K562 (cell line): Measurements from ENCODE around the gene GNAL. TPM values are rescaled to one million over a fixed set of nuclear protein-coding genes. Genes with fewer than 3 reads are reported as not detected.

ENCODE experiments used
- ATAC-seq: fragments of 200-7000 bp; cut with Tn5 transposase; 3 replicates; pipeline ENCODE4 v1.9.1; 2020; ENCODE audit warnings: moderate library complexity
- BruUV-seq: library from RNA; stranded (reverse); fragments of 400-500 nt; replicated peaks from 2 replicates; lab custom pipeline; 2021; lab: Mats Ljungman, UMichigan
- CTCF ChIA-PET: fragments of 300-600 bp; formaldehyde crosslinking; extraction: SDS; loops from one replicate; lab custom pipeline; 2021; ENCODE audit warnings: low intra/inter-chr PET ratio; lab: Yijun Ruan, JAX
- POLR2A ChIA-PET: fragments of 300-600, 350-650 bp; sonication (Branson Sonifier 250); formaldehyde crosslinking; extraction: SDS; loops from one replicate; lab custom pipeline; 2021; ENCODE audit warnings: antibody characterized with exemption, inconsistent platforms; lab: Yijun Ruan, JAX
- DNase-seq, 4 experiments: peaks; one replicate each; pipeline versions ENCODE4 v3.0.0 to v3.0.0-alpha.2; 2011 to 2018; ENCODE audit warnings: low spot score in 3 of 4, mixed read lengths in 3 of 4; ENCODE audit errors: extremely low read depth in 1 of 4
- FAIRE-seq: peaks from 2 replicates; lab custom pipeline; 2011; peaks lifted over from hg19 to GRCh38; lab: Jason Lieb, UNC
- H2AFZ ChIP-seq: 2 replicates; pipeline ENCODE4 v1.6.0; 2011; ENCODE audit warnings: low read depth, low read length, control low read depth, inconsistent platforms
- H3K27ac ChIP-seq: fragments of 200-600 bp; 3 replicates; pipeline ENCODE4 v1.8.0; 2011; ENCODE audit warnings: low read depth, mild to moderate bottlenecking, control low read depth, inconsistent platforms, low read length, moderate library complexity, mixed read lengths; ENCODE audit errors: extremely low read depth
- H3K27me3 ChIP-seq, 2 experiments: fragments of 300-600 bp in 1 of 2; 2 replicates in 1 of 2; 3 replicates in 1 of 2; pipeline versions ENCODE4 v1.6.0 to v1.8.0; 2011; ENCODE audit warnings: inconsistent platforms in 2 of 2, low read length in 2 of 2, mild to moderate bottlenecking in 1 of 2, mixed read lengths in 1 of 2, moderate library complexity in 1 of 2; ENCODE audit not compliant: control insufficient read depth in 2 of 2, insufficient read depth in 2 of 2
- H3K36me3 ChIP-seq: fragments of 300-600 bp; 3 replicates; pipeline ENCODE4 v1.8.0; 2011; ENCODE audit warnings: mild to moderate bottlenecking, low read length, inconsistent platforms; ENCODE audit not compliant: control insufficient read depth, insufficient read depth
- H3K4me1 ChIP-seq, 2 experiments: fragments of 200-600 bp in 1 of 2; replicated peaks in 1 of 2; 2 replicates in 1 of 2; 3 replicates in 1 of 2; pipeline versions ENCODE4 v1.5.1 to v1.8.0; 2011; ENCODE audit warnings: inconsistent platforms in 2 of 2, low read length in 2 of 2, mild to moderate bottlenecking in 1 of 2, mixed read lengths in 1 of 2, moderate library complexity in 1 of 2; ENCODE audit not compliant: control insufficient read depth in 2 of 2, insufficient read depth in 2 of 2
- H3K4me2 ChIP-seq: 2 replicates; pipeline ENCODE4 v1.6.1; 2011; ENCODE audit warnings: low read length, control low read depth, inconsistent platforms, mixed read lengths; ENCODE audit not compliant: insufficient read depth
- H3K4me3 ChIP-seq: fragments of 200-600 bp; sonication (generic), shearing (Covaris generic); 2 replicates; pipeline ENCODE4 v1.5.1; 2016; ENCODE audit warnings: control low read depth, inconsistent platforms
- H3K79me2 ChIP-seq: fragments of 200-600 bp; 3 replicates; pipeline ENCODE4 v1.8.0; 2011; ENCODE audit warnings: low read length, inconsistent platforms; ENCODE audit not compliant: control insufficient read depth, insufficient read depth
- H3K9ac ChIP-seq, 2 experiments: 2 replicates each; pipeline versions ENCODE4 v1.6.0 to v1.6.1; 2011; ENCODE audit warnings: low read depth in 2 of 2, low read length in 2 of 2, control low read depth in 1 of 2, inconsistent platforms in 1 of 2, mild to moderate bottlenecking in 1 of 2, mixed read lengths in 1 of 2; ENCODE audit not compliant: insufficient read depth in 1 of 2
- H3K9me1 ChIP-seq: one replicate; pipeline ENCODE4 v1.6.0; 2011; ENCODE audit warnings: inconsistent platforms, mild to moderate bottlenecking, low read length, moderate library complexity; ENCODE audit not compliant: control insufficient read depth, insufficient read depth
- H3K9me3 ChIP-seq: replicated peaks from 2 replicates; pipeline ENCODE4 v1.5.1; 2011; ENCODE audit warnings: low read depth, low read length, inconsistent platforms; ENCODE audit not compliant: control insufficient read depth, insufficient read depth
- H4K20me1 ChIP-seq: replicated peaks from 2 replicates; pipeline ENCODE4 v1.6.1; 2011; ENCODE audit warnings: low read length, inconsistent platforms, mixed read lengths; ENCODE audit not compliant: control insufficient read depth, insufficient read depth
- GABPA ChIP-seq: fragments of 200-800 bp; sonication (Bioruptor generic); conservative IDR thresholded peaks from 2 replicates; pipeline ENCODE4 v1.6.1; 2016; ENCODE audit warnings: low read depth, missing genetic modification characterization, missing compliant biosample characterization
- HOXB6 ChIP-seq: fragments of 250-450 bp; sonication (Bioruptor Pico); IDR thresholded peaks from 2 replicates; pipeline ENCODE4 v1.5.1; 2022; ENCODE audit warnings: mild to moderate bottlenecking, borderline replicate concordance
- IRF9 ChIP-seq: fragments of 450-650 bp; IDR thresholded peaks from 2 replicates; pipeline ENCODE4 v1.6.1; 2016; ENCODE audit warnings: missing biosample characterization, missing genetic modification characterization
- KLF10 ChIP-seq: fragments of 250-450 bp; sonication (Bioruptor Pico); IDR thresholded peaks from 2 replicates; pipeline ENCODE4 v1.6.1; 2021; ENCODE audit warnings: matching md5 sums
- NCOR1 ChIP-seq: fragments of 450-650 bp; IDR thresholded peaks from 2 replicates; pipeline ENCODE4 v1.6.1; 2016; ENCODE audit warnings: mild to moderate bottlenecking, moderate library complexity
- PPARD ChIP-seq: fragments of 250-450 bp; sonication (Bioruptor Pico); IDR thresholded peaks from 2 replicates; pipeline ENCODE4 v1.8.0; 2022; ENCODE audit warnings: inconsistent platforms, mild to moderate bottlenecking, moderate library complexity
- SMARCA5 ChIP-seq: fragments of 450-650 bp; IDR thresholded peaks from 2 replicates; pipeline ENCODE4 v1.6.1; 2016
- SNAPC5 ChIP-seq: fragments of 250-450 bp; sonication (Bioruptor Pico); IDR thresholded peaks from 2 replicates; pipeline ENCODE4 v1.8.0; 2021; ENCODE audit warnings: moderate library complexity, mild to moderate bottlenecking, inconsistent platforms
- ZBTB33 ChIP-seq: sonication (generic); formaldehyde crosslinking; IDR thresholded peaks from 2 replicates; pipeline ENCODE4 v1.8.1; 2023; ENCODE audit warnings: mild to moderate bottlenecking, missing genetic modification reagents
- ZEB2 ChIP-seq: fragments of 450-650 bp; IDR thresholded peaks from 2 replicates; pipeline ENCODE4 v1.6.1; 2016
- ZFP91 ChIP-seq: sonication (generic); formaldehyde crosslinking; IDR thresholded peaks from 2 replicates; pipeline ENCODE4 v1.8.0; 2022; ENCODE audit warnings: mild to moderate bottlenecking, missing genetic modification reagents
- WGBS: fragments of 100-300 bp; shearing (Covaris generic); methylation state at CpG from one replicate; pipeline ENCODE4 v1.1.6; 2016; ENCODE audit warnings: low coverage, mixed read lengths; ENCODE audit not compliant: insufficient coverage; ENCODE audit errors: missing lambda C conversion rate; 5-methylcytosine and 5-hydroxymethylcytosine counted together
- in situ Hi-C: fragments of 300-500 bp; cut with MboI; formaldehyde crosslinking; loops from 4 replicates; pipeline ENCODE4 v1.15.0; 2018; ENCODE audit warnings: inconsistent platforms, mixed read lengths
- intact Hi-C: fragments of 100-400 bp; cut with micrococcal nuclease; formaldehyde crosslinking; loops from 2 replicates; pipeline ENCODE4 v1.14.2; 2022
- polyA plus RNA-seq, 8 experiments: library from polyadenylated mRNA; depleted of rRNA in 4 of 8; stranded (reverse) in 5 of 8; unstranded in 3 of 8; fragments of >200 nt; fragmentation: Nextera tagmentation in 2 of 8; fragmentation: Illumina TruSeq in 1 of 8; extraction: Ambion mirVana in 2 of 8; extraction: Trizol in 1 of 8; gene quantifications; 2 replicates each; pipeline versions ENCODE4 v1.2.1 to v1.2.3, GENCODE V29; 2011 to 2014; ENCODE audit warnings: inconsistent platforms in 1 of 8, missing spikeins in 1 of 8
- total RNA-seq, 7 experiments: library from RNA; depleted of rRNA in 6 of 7; stranded (reverse); fragments of >200 nt in 6 of 7; fragmentation: Illumina TruSeq in 2 of 7; extraction: Trizol in 2 of 7; gene quantifications; 2 replicates each; pipeline versions ENCODE4 v1.2.1 to v1.2.3, GENCODE V29; 2011 to 2021; ENCODE audit warnings: low replicate concordance in 1 of 7

The GNAL gene
- total and polyA plus RNA-seq, 9 of the 15 experiments (the other 6 are each of a cell fraction or from before 2014, with no cell fraction given) = under 0.01 to 0.10 (median 0.01) TPM; not detected in 5

GRCh38 chr18:11811009-11811408, 121.9 kb downstream of the GNAL start:
- H2AFZ ChIP-seq = 0 out of 2 replicates have a peak overlapping the region, but pooled peaks have one; percentile 15
- H3K4me3 ChIP-seq = no peak overlapping the region
- in situ Hi-C loops (no loop called here), intact Hi-C loops (no loop called here)
- no peaks in the 10 kb centered on the region for H3K9me1 ChIP-seq
- 53% methylated on average over 8 of the region's 11 CpGs for WGBS
- H3K27ac ChIP-seq = no peak overlapping the region
- H3K9me3 ChIP-seq = no peaks in the 10 kb centered on the region
- CTCF ChIA-PET = no interaction called here
- no peak for ATAC-seq
- TF ChIP-seq SMARCA5 (no peak), GABPA (tag) (no peak), IRF9 (tag) (no peak), KLF10 (CRISPR knock-in tag) (no peak), ZBTB33 (CRISPR knock-in tag) (no peak), SNAPC5 (CRISPR knock-in tag) (no peak), HOXB6 (CRISPR knock-in tag) (no peak), ZFP91 (CRISPR knock-in tag) (no peak), NCOR1 (no peak), PPARD (CRISPR knock-in tag) (no peak), ZEB2 (no peak)
- POLR2A ChIA-PET = interaction anchor here (1.2 kb wide), 1 partner anchor 53 kb away, joined by 5 read pairs; no protein-coding TSS in a partner anchor
- no peak overlapping the region for H3K4me2 ChIP-seq
- BruUV-seq = no TSS peak
- no peaks in the 10 kb centered on the region for H3K36me3 ChIP-seq
- H4K20me1 ChIP-seq = no peaks in the 10 kb centered on the region
- H3K4me1 ChIP-seq = peaks cover 12 to 17% of the 10 kb centered on the region in 2 experiments; a peak in 4 of 5 replicates
- FAIRE-seq = no peak
- no peaks in the 10 kb centered on the region for H3K79me2 ChIP-seq
- no peaks in the 10 kb centered on the region for H3K27me3 ChIP-seq
- no peak for DNase-seq
- 0 out of 4 replicates have a peak overlapping the region, but pooled peaks of 1 of the 2 experiments have one; percentile 28 for H3K9ac ChIP-seq
